ENCODE results near the gene CYLD.

DNA sequence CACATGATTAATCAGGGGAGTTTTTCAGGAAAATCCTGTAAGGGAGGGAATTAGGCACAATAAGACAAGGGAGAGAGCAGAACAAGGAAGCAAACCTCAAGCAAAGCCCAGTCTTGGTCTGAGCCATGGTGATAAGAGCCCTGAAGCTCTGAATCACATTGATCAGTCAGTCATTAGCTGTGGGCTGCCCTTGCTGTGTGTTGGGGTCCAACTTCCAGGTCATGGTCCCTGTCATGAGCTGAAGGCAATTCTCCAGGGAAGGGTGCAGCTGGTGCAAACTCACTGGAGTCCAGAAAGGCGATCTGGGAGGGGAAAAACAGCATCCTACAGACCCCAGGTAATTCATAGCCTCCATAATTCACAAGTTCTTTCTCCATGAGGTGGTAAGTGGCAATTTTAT lies 89.9 kb downstream of the CYLD start:
- TF ChIP-seq, protein P1, sequence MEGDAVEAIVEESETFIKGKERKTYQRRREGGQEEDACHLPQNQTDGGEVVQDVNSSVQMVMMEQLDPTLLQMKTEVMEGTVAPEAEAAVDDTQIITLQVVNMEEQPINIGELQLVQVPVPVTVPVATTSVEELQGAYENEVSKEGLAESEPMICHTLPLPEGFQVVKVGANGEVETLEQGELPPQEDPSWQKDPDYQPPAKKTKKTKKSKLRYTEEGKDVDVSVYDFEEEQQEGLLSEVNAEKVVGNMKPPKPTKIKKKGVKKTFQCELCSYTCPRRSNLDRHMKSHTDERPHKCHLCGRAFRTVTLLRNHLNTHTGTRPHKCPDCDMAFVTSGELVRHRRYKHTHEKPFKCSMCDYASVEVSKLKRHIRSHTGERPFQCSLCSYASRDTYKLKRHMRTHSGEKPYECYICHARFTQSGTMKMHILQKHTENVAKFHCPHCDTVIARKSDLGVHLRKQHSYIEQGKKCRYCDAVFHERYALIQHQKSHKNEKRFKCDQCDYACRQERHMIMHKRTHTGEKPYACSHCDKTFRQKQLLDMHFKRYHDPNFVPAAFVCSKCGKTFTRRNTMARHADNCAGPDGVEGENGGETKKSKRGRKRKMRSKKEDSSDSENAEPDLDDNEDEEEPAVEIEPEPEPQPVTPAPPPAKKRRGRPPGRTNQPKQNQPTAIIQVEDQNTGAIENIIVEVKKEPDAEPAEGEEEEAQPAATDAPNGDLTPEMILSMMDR (IDR thresholded peaks at IDR 0.05): no peak
- TF ChIP-seq SIN3A (IDR thresholded peaks at IDR 0.05; ENCODE audit: borderline replicate concordance, insufficient read depth, low read depth, low read length): no peak
- no peak for TF ChIP-seq REST (IDR thresholded peaks at IDR 0.05; ENCODE audit: insufficient read depth in 1 of 2, low read depth in 2 of 2, low read length in 1 of 2)

Data from Panc1 (cell line).